ENCODE measurements around the gene FILIP1L. TPM values are rescaled to one million over a fixed set of nuclear protein-coding genes. Genes with fewer than 3 reads are reported as not detected.

Gene FILIP1L
- total RNA-seq, 4 donors from 2014 or later: 113 to 149 (median 122) TPM

GRCh38 chr3:99957151-99957796, 157.0 kb downstream of the FILIP1L start:
- Histone ChIP-seq H3K4me1 (peaks cover 0 to 58% (median 14%) of the 10 kb centered on the region in 3 donors), H3K36me3 (no peaks in the 10 kb centered on the region), H3K27ac (peak overlapping the region in 2 of 4 donors; percentile 8 to 16), H3K9me3 (no peaks in the 10 kb centered on the region), H3K27me3 (no peaks in the 10 kb centered on the region), H3K4me3 (no peak overlapping the region)
- TF ChIP-seq EP300 (IDR thresholded peaks at IDR 0.05) (no peak), POLR2A (IDR thresholded peaks at IDR 0.05) (no peak), CTCF (IDR thresholded peaks at IDR 0.05) (no peak), POLR2AphosphoS5 (IDR thresholded peaks at IDR 0.05) (no peak)
- ATAC-seq: no peak
- WGBS, 2 donors (ENCODE audit: low coverage in 1 of 2): 66 to 78% methylated on average over 4 of the region's 4 CpGs

GRCh38 chr3:99955773-99956562, 158.3 kb downstream of the FILIP1L start:
- ATAC-seq: no peak
- H3K9me3 ChIP-seq: no peaks in the 10 kb centered on the region
- WGBS, 2 donors (ENCODE audit: low coverage in 1 of 2): 88 to 91% methylated on average over 7 to 9 of the region's 10 CpGs
- TF ChIP-seq POLR2AphosphoS5 (IDR thresholded peaks at IDR 0.05): no peak
- TF ChIP-seq POLR2A (IDR thresholded peaks at IDR 0.05): no peak
- TF ChIP-seq EP300 (IDR thresholded peaks at IDR 0.05): no peak
- no peak for TF ChIP-seq CTCF (IDR thresholded peaks at IDR 0.05)
- no peak overlapping the region for H3K4me3 ChIP-seq
- H3K27me3 ChIP-seq: no peaks in the 10 kb centered on the region
- H3K36me3 ChIP-seq: no peaks in the 10 kb centered on the region
- peak overlapping the region in 1 of 4 donors; percentile 36 for H3K27ac ChIP-seq
- peaks cover 0 to 50% (median 12%) of the 10 kb centered on the region in 3 donors for H3K4me1 ChIP-seq

GRCh38 chr3:99954914-99955644, 159.2 kb downstream of the FILIP1L start:
- 55 to 62% methylated on average over 4 of the region's 4 CpGs for WGBS, 2 donors (ENCODE audit: low coverage in 1 of 2)
- H3K27me3 ChIP-seq: no peaks in the 10 kb centered on the region
- no peaks in the 10 kb centered on the region for H3K36me3 ChIP-seq
- TF ChIP-seq CTCF (IDR thresholded peaks at IDR 0.05) (no peak), POLR2AphosphoS5 (IDR thresholded peaks at IDR 0.05) (no peak), POLR2A (IDR thresholded peaks at IDR 0.05) (no peak), EP300 (IDR thresholded peaks at IDR 0.05) (no peak)
- H3K4me1 ChIP-seq: peaks cover 0 to 50% (median 10%) of the 10 kb centered on the region in 3 donors
- no peak overlapping the region for H3K4me3 ChIP-seq
- H3K27ac ChIP-seq: peak overlapping the region in 2 of 4 donors; percentile 23 to 36
- no peak for ATAC-seq
- no peaks in the 10 kb centered on the region for H3K9me3 ChIP-seq

- H3K27ac ChIP-seq: no peak overlapping the region
- no peak overlapping the region for H3K4me3 ChIP-seq
- no peaks in the 10 kb centered on the region for H3K27me3 ChIP-seq
- no peaks in the 10 kb centered on the region for H3K9me3 ChIP-seq
- no peaks in the 10 kb centered on the region for H3K36me3 ChIP-seq
- no peak for TF ChIP-seq POLR2A (IDR thresholded peaks at IDR 0.05)
- TF ChIP-seq EP300 (IDR thresholded peaks at IDR 0.05): no peak
- no peak for TF ChIP-seq CTCF (IDR thresholded peaks at IDR 0.05)
- no peak for TF ChIP-seq POLR2AphosphoS5 (IDR thresholded peaks at IDR 0.05)
- no peak for ATAC-seq
- peaks cover 0 to 50% (median 10%) of the 10 kb centered on the region in 3 donors for H3K4me1 ChIP-seq
These were observed 160.7 kb downstream of the FILIP1L start for GRCh38 chr3:99953596-99953995.
